ENCODE measurements around the gene MRPS10.

Gene MRPS10

DNA sequence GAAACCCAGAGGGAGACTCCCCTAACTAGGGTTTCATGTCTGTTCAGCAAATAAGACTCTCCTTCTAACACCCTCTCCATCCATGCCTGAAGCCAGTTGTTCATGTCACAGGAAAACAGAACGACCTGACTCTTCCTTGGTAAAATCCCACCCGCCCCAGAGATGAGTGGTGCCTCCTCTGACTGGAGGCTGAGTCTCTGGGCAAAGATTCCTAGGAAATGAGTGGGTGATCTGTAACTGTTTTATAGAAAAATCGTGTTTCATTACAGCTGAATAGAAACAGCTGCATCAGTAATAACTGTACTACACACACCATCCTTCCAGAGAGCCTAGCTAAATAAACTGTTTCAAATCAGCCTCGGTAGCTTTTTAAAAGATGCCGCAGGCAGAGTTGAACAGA is 37.4 kb upstream of the MRPS10 start:
- DNase-seq (ENCODE audit: low read depth) = peak; percentile 49
- Histone ChIP-seq H3K27me3 (replicated peaks; ENCODE audit: control insufficient read depth, insufficient read depth, low read length) (no peaks in the 10 kb centered on the region), H3K36me3 (ENCODE audit: control insufficient read depth, insufficient read depth, low read length, severe bottlenecking) (peaks cover 3% of the 10 kb centered on the region), H3K9ac (ENCODE audit: low read length) (no peak overlapping the region), H3K4me1 (ENCODE audit: control insufficient read depth, insufficient read depth, low read length) (peaks cover 40% of the 10 kb centered on the region), H3K4me3 (ENCODE audit: low read length) (no peak overlapping the region), H3K9me3 (ENCODE audit: control insufficient read depth, low read length) (no peaks in the 10 kb centered on the region)

GRCh38 chr6:42254505-42254904 is 36.8 kb upstream of the MRPS10 start:
- Histone ChIP-seq H3K9me3 (ENCODE audit: control insufficient read depth, low read length) (no peaks in the 10 kb centered on the region), H3K4me1 (ENCODE audit: control insufficient read depth, insufficient read depth, low read length) (peaks cover 43% of the 10 kb centered on the region), H3K4me3 (ENCODE audit: low read length) (no peak overlapping the region), H3K36me3 (ENCODE audit: control insufficient read depth, insufficient read depth, low read length, severe bottlenecking) (peaks cover 3% of the 10 kb centered on the region), H3K9ac (ENCODE audit: low read length) (no peak overlapping the region), H3K27me3 (replicated peaks; ENCODE audit: control insufficient read depth, insufficient read depth, low read length) (no peaks in the 10 kb centered on the region)
- no peak for DNase-seq (ENCODE audit: low read depth)

DNA sequence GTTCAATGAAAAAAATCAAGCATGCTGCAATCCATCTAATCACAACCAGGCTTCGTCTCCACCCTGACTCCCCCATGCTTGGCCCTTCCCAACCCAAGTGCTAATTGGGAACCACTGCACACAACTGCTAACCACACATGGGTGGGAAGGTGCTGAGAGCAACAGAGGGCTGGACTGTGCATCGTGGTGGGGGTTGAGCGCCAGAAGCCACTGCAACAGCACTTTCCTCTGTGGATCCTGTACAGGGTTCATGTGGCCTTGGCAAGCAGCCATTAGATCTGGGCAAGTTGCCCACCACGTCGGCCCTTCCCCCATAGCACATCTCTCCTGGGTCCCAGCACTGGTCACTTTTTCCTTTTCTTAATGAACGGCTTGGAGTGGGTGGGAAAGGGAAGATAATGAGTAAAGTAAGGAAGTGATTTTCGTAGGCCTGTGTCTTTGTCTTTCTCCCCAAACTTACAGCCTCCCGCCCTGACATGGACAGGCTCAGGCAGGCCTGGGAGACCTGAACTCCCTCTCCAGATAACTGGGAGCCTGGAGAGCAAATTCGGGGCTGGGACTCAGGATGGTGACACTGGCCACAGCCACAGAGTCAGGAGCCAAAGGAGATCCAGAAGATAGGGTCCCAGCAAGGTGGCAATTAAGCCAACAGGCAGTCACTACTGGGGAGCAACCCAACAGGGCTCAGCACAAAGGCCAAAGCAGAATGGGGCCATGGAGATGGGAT is 34.4 kb upstream of the MRPS10 start:
- DNase-seq (ENCODE audit: low read depth) = peak; percentile 7
- Histone ChIP-seq H3K36me3 (ENCODE audit: control insufficient read depth, insufficient read depth, low read length, severe bottlenecking) (peaks cover 3% of the 10 kb centered on the region), H3K27me3 (replicated peaks; ENCODE audit: control insufficient read depth, insufficient read depth, low read length) (no peaks in the 10 kb centered on the region), H3K4me1 (ENCODE audit: control insufficient read depth, insufficient read depth, low read length) (peaks cover 41% of the 10 kb centered on the region), H3K9ac (ENCODE audit: low read length) (peak overlapping the region; percentile 25), H3K4me3 (ENCODE audit: low read length) (peak overlapping the region; percentile 6), H3K9me3 (ENCODE audit: control insufficient read depth, low read length) (no peaks in the 10 kb centered on the region)

GRCh38 chr6:42251500-42251899 is 33.8 kb upstream of the MRPS10 start:
- Histone ChIP-seq H3K27me3 (replicated peaks; ENCODE audit: control insufficient read depth, insufficient read depth, low read length) (no peaks in the 10 kb centered on the region), H3K9ac (ENCODE audit: low read length) (peak overlapping the region; percentile 25), H3K9me3 (ENCODE audit: control insufficient read depth, low read length) (no peaks in the 10 kb centered on the region), H3K36me3 (ENCODE audit: control insufficient read depth, insufficient read depth, low read length, severe bottlenecking) (peaks cover 3% of the 10 kb centered on the region), H3K4me1 (ENCODE audit: control insufficient read depth, insufficient read depth, low read length) (peaks cover 40% of the 10 kb centered on the region), H3K4me3 (ENCODE audit: low read length) (peak overlapping the region; percentile 6)
- no peak for DNase-seq (ENCODE audit: low read depth)

- no peak for DNase-seq (ENCODE audit: low read depth)
- Histone ChIP-seq H3K4me3 (ENCODE audit: low read length) (no peak overlapping the region), H3K9ac (ENCODE audit: low read length) (no peak overlapping the region), H3K27me3 (replicated peaks; ENCODE audit: control insufficient read depth, insufficient read depth, low read length) (no peaks in the 10 kb centered on the region), H3K4me1 (ENCODE audit: control insufficient read depth, insufficient read depth, low read length) (peaks cover 40% of the 10 kb centered on the region), H3K36me3 (ENCODE audit: control insufficient read depth, insufficient read depth, low read length, severe bottlenecking) (peaks cover 3% of the 10 kb centered on the region), H3K9me3 (ENCODE audit: control insufficient read depth, low read length) (no peaks in the 10 kb centered on the region)
These were observed 32.7 kb upstream of the MRPS10 start for GRCh38 chr6:42250274-42250931.

GRCh38 chr6:42249279-42249678 is 31.6 kb upstream of the MRPS10 start:
- no peaks in the 10 kb centered on the region for H3K27me3 ChIP-seq (replicated peaks; ENCODE audit: control insufficient read depth, insufficient read depth, low read length)
- H3K9me3 ChIP-seq (ENCODE audit: control insufficient read depth, low read length) = no peaks in the 10 kb centered on the region
- peaks cover under 1% of the 10 kb centered on the region for H3K36me3 ChIP-seq (ENCODE audit: control insufficient read depth, insufficient read depth, low read length, severe bottlenecking)
- H3K4me3 ChIP-seq (ENCODE audit: low read length) = no peak overlapping the region
- no peak for DNase-seq (ENCODE audit: low read depth)
- peaks cover 40% of the 10 kb centered on the region for H3K4me1 ChIP-seq (ENCODE audit: control insufficient read depth, insufficient read depth, low read length)
- H3K9ac ChIP-seq (ENCODE audit: low read length) = no peak overlapping the region

- Histone ChIP-seq H3K4me3 (ENCODE audit: low read length) (no peak overlapping the region), H3K27me3 (replicated peaks; ENCODE audit: control insufficient read depth, insufficient read depth, low read length) (no peaks in the 10 kb centered on the region), H3K36me3 (ENCODE audit: control insufficient read depth, insufficient read depth, low read length, severe bottlenecking) (peaks cover 12% of the 10 kb centered on the region), H3K9me3 (ENCODE audit: control insufficient read depth, low read length) (no peaks in the 10 kb centered on the region), H3K9ac (ENCODE audit: low read length) (no peak overlapping the region), H3K4me1 (ENCODE audit: control insufficient read depth, insufficient read depth, low read length) (peaks cover 24% of the 10 kb centered on the region)
- DNase-seq (ENCODE audit: low read depth) = no peak
These were observed 25.4 kb upstream of the MRPS10 start for GRCh38 chr6:42243046-42243445.

- Histone ChIP-seq H3K36me3 (ENCODE audit: control insufficient read depth, insufficient read depth, low read length, severe bottlenecking) (peaks cover 12% of the 10 kb centered on the region), H3K27me3 (replicated peaks; ENCODE audit: control insufficient read depth, insufficient read depth, low read length) (no peaks in the 10 kb centered on the region), H3K9ac (ENCODE audit: low read length) (no peak overlapping the region), H3K4me3 (ENCODE audit: low read length) (no peak overlapping the region), H3K4me1 (ENCODE audit: control insufficient read depth, insufficient read depth, low read length) (peaks cover 31% of the 10 kb centered on the region), H3K9me3 (ENCODE audit: control insufficient read depth, low read length) (no peaks in the 10 kb centered on the region)
- no peak for DNase-seq (ENCODE audit: low read depth)
These were observed 24.3 kb upstream of the MRPS10 start for GRCh38 chr6:42241915-42242314.

DNA sequence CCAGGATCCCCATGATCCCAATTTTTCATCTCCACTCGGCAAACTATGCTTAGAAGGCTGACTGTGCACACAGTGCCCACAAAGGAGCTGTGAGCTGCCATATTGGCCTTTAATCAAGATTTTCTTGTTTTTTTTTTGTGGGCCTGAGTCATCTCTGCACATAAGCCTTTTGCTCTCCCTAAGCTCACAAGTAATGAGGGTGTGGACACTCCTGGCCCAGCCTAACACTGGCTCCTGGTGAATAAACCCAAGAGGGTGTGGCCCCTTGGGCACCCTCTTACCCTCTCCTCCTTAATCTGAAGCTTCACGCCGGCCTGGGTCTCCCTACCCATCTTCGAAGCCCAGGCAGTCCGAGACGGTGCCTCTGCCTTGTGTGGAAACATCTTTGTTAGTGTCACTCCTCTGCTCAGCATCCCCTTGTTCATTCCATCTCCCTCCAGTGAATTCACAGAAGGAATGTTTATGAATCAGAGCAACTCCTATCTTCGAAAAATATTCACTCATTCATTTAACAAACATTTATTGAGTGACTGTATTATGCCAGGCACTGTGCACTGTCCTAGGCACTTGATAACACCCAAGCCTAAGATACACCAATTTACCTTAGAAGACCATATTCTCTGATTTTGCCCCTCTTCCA is 22.2 kb upstream of the MRPS10 start:
- Histone ChIP-seq H3K27me3 (replicated peaks; ENCODE audit: control insufficient read depth, insufficient read depth, low read length) (no peaks in the 10 kb centered on the region), H3K9ac (ENCODE audit: low read length) (peak overlapping the region; percentile 0), H3K4me3 (ENCODE audit: low read length) (no peak overlapping the region), H3K9me3 (ENCODE audit: control insufficient read depth, low read length) (no peaks in the 10 kb centered on the region), H3K4me1 (ENCODE audit: control insufficient read depth, insufficient read depth, low read length) (peaks cover 32% of the 10 kb centered on the region), H3K36me3 (ENCODE audit: control insufficient read depth, insufficient read depth, low read length, severe bottlenecking) (peaks cover 16% of the 10 kb centered on the region)
- peak; percentile 40 for DNase-seq (ENCODE audit: low read depth)

GRCh38 chr6:42239333-42239732 is 21.7 kb upstream of the MRPS10 start:
- H3K4me3 ChIP-seq (ENCODE audit: low read length) = peak overlapping the region; percentile 49
- H3K36me3 ChIP-seq (ENCODE audit: control insufficient read depth, insufficient read depth, low read length, severe bottlenecking) = peaks cover 16% of the 10 kb centered on the region
- peaks cover 32% of the 10 kb centered on the region for H3K4me1 ChIP-seq (ENCODE audit: control insufficient read depth, insufficient read depth, low read length)
- no peak for DNase-seq (ENCODE audit: low read depth)
- no peaks in the 10 kb centered on the region for H3K9me3 ChIP-seq (ENCODE audit: control insufficient read depth, low read length)
- peak overlapping the region; percentile 0 for H3K9ac ChIP-seq (ENCODE audit: low read length)
- no peaks in the 10 kb centered on the region for H3K27me3 ChIP-seq (replicated peaks; ENCODE audit: control insufficient read depth, insufficient read depth, low read length)

- no peak for DNase-seq (ENCODE audit: low read depth)
- no peak overlapping the region for H3K9ac ChIP-seq (ENCODE audit: low read length)
- no peaks in the 10 kb centered on the region for H3K9me3 ChIP-seq (ENCODE audit: control insufficient read depth, low read length)
- no peak overlapping the region for H3K4me3 ChIP-seq (ENCODE audit: low read length)
- peaks cover 32% of the 10 kb centered on the region for H3K4me1 ChIP-seq (ENCODE audit: control insufficient read depth, insufficient read depth, low read length)
- peaks cover 12% of the 10 kb centered on the region for H3K36me3 ChIP-seq (ENCODE audit: control insufficient read depth, insufficient read depth, low read length, severe bottlenecking)
- H3K27me3 ChIP-seq (replicated peaks; ENCODE audit: control insufficient read depth, insufficient read depth, low read length) = no peaks in the 10 kb centered on the region
These were observed 20.2 kb upstream of the MRPS10 start for GRCh38 chr6:42237857-42238256.

Data from adipocyte (in vitro differentiated cells).